ENCODE measurements around the gene BCL2. TPM values are rescaled to one million over a fixed set of nuclear protein-coding genes. Genes with fewer than 3 reads are reported as not detected.

BCL2 gene
- total and polyA plus RNA-seq, 3 donors from 2014 or later, result 6.3 to 20.8 (median 16.0) TPM

DNA sequence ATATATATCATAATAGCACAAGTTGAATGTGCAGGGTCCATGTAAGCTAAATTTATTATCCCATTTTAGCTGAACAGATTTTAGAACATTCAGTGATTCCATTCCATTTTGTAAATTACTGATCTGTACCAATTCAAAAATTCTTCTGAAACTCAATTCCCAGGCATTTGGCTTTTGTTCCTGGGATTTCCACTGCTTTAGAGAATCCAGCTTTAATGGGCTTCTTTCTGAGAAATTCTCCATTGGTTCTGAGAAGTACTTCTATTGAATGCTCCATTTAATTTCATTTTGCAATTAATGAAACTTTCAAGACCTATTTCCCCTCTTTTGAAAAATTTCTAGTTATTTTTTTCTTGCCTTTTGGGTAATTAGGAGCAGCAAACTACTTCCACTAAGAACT is 36.8 kb downstream of the BCL2 start:
- no peaks in the 10 kb centered on the region for H3K36me3 ChIP-seq (ENCODE audit: low read depth, missing control alignments)
- no peak for TF ChIP-seq CTCF (IDR thresholded peaks at IDR 0.05)
- TF ChIP-seq POLR2A (IDR thresholded peaks at IDR 0.05), result no peak
- intact Hi-C loops (cut with DNase I; ENCODE audit: low total_unique reads), result no loop called here
- H3K27ac ChIP-seq, result no peak overlapping the region
- DNase-seq, result no peak
- H3K9me3 ChIP-seq, result no peaks in the 10 kb centered on the region
- peaks cover 39% of the 10 kb centered on the region for H3K4me1 ChIP-seq
- H3K4me3 ChIP-seq, result no peak overlapping the region
- no peaks in the 10 kb centered on the region for H3K27me3 ChIP-seq

DNA sequence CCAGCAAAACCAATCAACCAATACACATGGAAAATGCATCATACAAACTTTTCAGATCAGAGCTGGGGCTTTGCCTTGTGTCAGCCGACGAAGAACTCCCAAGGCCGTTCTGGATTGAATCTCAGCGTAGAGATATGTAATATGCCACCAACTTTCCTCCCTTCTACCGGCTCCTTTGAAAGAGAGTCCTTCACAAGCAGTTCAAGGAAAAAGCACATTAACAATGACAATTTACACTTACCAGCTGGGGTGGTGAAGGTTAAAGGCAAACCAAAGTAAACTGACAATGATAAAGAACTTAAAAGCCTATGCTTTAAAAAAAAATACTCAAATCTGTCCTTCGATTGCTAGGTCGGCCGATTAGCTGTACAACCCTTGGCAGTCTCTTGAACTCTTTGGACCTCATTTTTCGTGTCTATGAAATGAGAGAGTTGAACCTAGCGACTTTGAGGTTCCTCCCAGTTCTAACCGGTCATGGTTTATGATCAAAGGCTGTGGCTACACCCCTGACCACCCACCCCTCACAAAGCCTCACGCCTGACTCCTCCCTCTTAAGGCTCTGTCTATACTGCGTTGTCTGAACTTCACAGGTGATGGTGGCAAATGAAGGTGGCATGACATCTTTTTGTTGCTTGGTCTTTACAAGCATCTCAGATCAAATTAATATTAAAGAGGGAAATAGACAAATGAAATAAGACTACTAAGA is 46.2 kb downstream of the BCL2 start:
- no peak for DNase-seq
- Histone ChIP-seq H3K27me3 (no peaks in the 10 kb centered on the region), H3K27ac (peak overlapping the region; percentile 21 to 37), H3K4me1 (peaks cover 12% of the 10 kb centered on the region), H3K4me3 (no peak overlapping the region), H3K9me3 (no peaks in the 10 kb centered on the region), H3K36me3 (ENCODE audit: low read depth, missing control alignments) (no peaks in the 10 kb centered on the region)
- TF ChIP-seq CTCF (IDR thresholded peaks at IDR 0.05) (no peak), POLR2A (IDR thresholded peaks at IDR 0.05) (no peak)
- WGBS, 2 donors, result 53 to 73% methylated on average over 13 of the region's 13 CpGs
- intact Hi-C loops (cut with DNase I; ENCODE audit: low total_unique reads), result no loop called here

GRCh38 chr18:63272638-63273037 is 46.9 kb downstream of the BCL2 start:
- Histone ChIP-seq H3K27ac (peak overlapping the region in 1 of 2 donors; percentile 6), H3K4me3 (no peak overlapping the region), H3K27me3 (no peaks in the 10 kb centered on the region), H3K4me1 (peaks cover 12% of the 10 kb centered on the region), H3K9me3 (no peaks in the 10 kb centered on the region), H3K36me3 (ENCODE audit: low read depth, missing control alignments) (no peaks in the 10 kb centered on the region)
- TF ChIP-seq POLR2A (IDR thresholded peaks at IDR 0.05), result no peak
- 80 to 91% methylated on average over 1 of the region's 1 CpG for WGBS, 2 donors
- no peak for DNase-seq
- intact Hi-C loops (cut with DNase I; ENCODE audit: low total_unique reads), result no loop called here

DNA sequence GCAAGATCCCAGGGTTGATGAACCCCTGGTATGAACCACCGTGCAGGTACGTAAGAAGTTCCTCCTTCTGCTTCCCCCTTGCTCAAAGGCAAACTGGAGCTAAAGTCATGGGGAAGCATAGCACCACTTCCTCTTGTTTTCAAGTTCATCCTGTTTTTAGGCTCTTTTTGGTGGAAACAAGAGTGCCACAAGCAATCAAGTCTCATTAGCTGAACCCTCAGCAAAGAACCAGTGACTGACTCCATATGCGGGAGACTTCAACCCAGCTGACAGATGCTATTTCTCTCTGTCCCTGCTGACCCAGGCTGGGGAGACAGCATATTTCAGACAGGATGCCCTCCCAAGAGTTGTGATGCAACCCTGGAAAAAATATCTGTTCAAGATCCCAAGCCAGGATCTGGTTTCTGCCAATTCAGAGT is 47.7 kb downstream of the BCL2 start:
- H3K36me3 ChIP-seq (ENCODE audit: low read depth, missing control alignments), result no peaks in the 10 kb centered on the region
- no peak overlapping the region for H3K4me3 ChIP-seq
- WGBS, 2 donors, result 82 to 95% methylated on average over 3 of the region's 3 CpGs
- no peaks in the 10 kb centered on the region for H3K27me3 ChIP-seq
- TF ChIP-seq POLR2A (IDR thresholded peaks at IDR 0.05) (no peak), CTCF (IDR thresholded peaks at IDR 0.05) (no peak)
- no peak for DNase-seq
- H3K27ac ChIP-seq, result no peak overlapping the region
- no peaks in the 10 kb centered on the region for H3K9me3 ChIP-seq
- H3K4me1 ChIP-seq, result peaks cover 12% of the 10 kb centered on the region
- intact Hi-C loops (cut with DNase I; ENCODE audit: low total_unique reads), result no loop called here

DNA sequence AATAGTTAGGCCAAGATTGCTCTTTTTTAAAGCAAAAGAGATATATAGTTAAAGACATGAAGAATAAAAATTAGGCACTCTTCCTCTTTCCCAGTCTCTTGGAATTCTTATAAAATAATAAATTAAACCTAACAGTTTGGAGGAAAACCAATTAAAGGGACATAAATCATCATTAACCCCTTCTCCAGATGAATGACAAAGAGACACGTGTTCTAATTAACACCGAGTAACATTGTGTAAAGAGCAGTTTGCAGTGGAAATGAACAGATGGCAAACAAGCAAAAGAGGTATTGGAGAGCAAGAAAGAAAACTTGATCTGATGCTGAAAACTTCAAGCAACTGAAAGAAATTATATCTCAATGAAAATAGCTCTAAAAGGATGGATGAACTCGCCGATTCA is 48.4 kb downstream of the BCL2 start:
- intact Hi-C loops (cut with DNase I; ENCODE audit: low total_unique reads), result no loop called here
- Histone ChIP-seq H3K27ac (no peak overlapping the region), H3K4me3 (no peak overlapping the region), H3K36me3 (ENCODE audit: low read depth, missing control alignments) (no peaks in the 10 kb centered on the region), H3K27me3 (no peaks in the 10 kb centered on the region), H3K9me3 (no peaks in the 10 kb centered on the region), H3K4me1 (peaks cover 12% of the 10 kb centered on the region)
- DNase-seq, result no peak
- TF ChIP-seq POLR2A (IDR thresholded peaks at IDR 0.05), result no peak
- TF ChIP-seq CTCF (IDR thresholded peaks at IDR 0.05), result no peak
- 76 to 78% methylated on average over 4 of the region's 4 CpGs for WGBS, 2 donors
